Chondrocyte (in vitro differentiated cells): ENCODE results near the gene SLC6A12. TPM values are rescaled to one million over a fixed set of nuclear protein-coding genes. Genes with fewer than 3 reads are reported as not detected.

Experiments used
- DNase-seq: peaks from one replicate; pipeline ENCODE4 v3.0.0; 2021; ENCODE audit warnings: mixed read lengths, low spot score
- H3K27ac Mint-ChIP-seq: one replicate; pipeline ENCODE4 v1.8.0; 2021; ENCODE audit warnings: mild to moderate bottlenecking, moderate library complexity, mixed read lengths; ENCODE audit not compliant: unreplicated experiment
- H3K27me3 Mint-ChIP-seq: 2 replicates; pipeline ENCODE4 v1.8.0; 2021; ENCODE audit warnings: low read depth, mixed read lengths
- H3K36me3 Mint-ChIP-seq: 2 replicates; pipeline ENCODE4 v1.8.0; 2021; ENCODE audit warnings: low read depth, mixed read lengths
- H3K4me1 Mint-ChIP-seq: 2 replicates; pipeline ENCODE4 v1.8.0; 2021; ENCODE audit warnings: low read depth, mild to moderate bottlenecking, mixed read lengths
- H3K4me3 Mint-ChIP-seq: one replicate; pipeline ENCODE4 v1.8.0; 2021; ENCODE audit warnings: mild to moderate bottlenecking, moderate library complexity, mixed read lengths; ENCODE audit not compliant: unreplicated experiment
- H3K9me3 Mint-ChIP-seq: 2 replicates; pipeline ENCODE4 v1.8.0; 2021; ENCODE audit warnings: low read depth, mixed read lengths
- total RNA-seq: library from RNA; stranded (reverse); gene quantifications from 3 replicates; pipeline ENCODE4 v1.2.1, GENCODE V29; 2021
- TF ChIP-seq, protein P1 (sequence below): fragments of 200-600 bp; sonication (generic); IDR thresholded peaks from 2 replicates; pipeline ENCODE4 v1.5.0; 2021; ENCODE audit warnings: antibody characterized with exemption, mild to moderate bottlenecking, moderate library complexity

The SLC6A12 gene
- total RNA-seq, 1 donor from 2014 or later: 0.42 TPM

DNA sequence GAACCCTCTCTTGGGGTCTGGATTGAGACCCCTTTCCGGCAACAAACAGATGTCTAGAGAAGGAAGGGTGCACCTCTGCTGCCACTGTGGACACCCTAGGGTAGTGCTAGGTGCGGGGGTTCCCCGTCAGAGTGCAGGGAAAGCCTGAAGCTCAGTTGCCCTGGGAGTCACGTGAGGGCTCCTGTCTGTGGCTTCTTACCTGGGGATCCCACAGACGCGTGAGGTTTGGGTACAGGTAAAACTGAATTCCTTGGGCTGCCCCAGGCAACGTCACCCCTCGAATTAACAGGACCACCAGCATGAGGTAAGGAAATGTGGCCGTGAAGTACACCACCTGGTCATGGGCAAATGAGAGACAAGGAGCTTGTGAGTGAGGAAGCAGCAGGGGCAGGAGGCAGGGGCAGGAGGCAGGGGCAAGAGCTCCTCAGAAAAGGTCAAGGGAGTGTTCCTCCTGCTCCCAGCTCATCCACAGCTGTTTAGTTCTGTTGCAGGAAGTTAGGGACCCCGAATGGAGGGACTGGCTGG lies 21.0 kb upstream of the SLC6A12 start:
- Mint-ChIP-seq H3K36me3 (peaks cover 5% of the 10 kb centered on the region), H3K9me3 (peaks cover 17% of the 10 kb centered on the region), H3K27me3 (peaks cover 24% of the 10 kb centered on the region), H3K4me1 (no peaks in the 10 kb centered on the region), H3K4me3 (no peak overlapping the region), H3K27ac (no peak overlapping the region)
- TF ChIP-seq, protein P1, sequence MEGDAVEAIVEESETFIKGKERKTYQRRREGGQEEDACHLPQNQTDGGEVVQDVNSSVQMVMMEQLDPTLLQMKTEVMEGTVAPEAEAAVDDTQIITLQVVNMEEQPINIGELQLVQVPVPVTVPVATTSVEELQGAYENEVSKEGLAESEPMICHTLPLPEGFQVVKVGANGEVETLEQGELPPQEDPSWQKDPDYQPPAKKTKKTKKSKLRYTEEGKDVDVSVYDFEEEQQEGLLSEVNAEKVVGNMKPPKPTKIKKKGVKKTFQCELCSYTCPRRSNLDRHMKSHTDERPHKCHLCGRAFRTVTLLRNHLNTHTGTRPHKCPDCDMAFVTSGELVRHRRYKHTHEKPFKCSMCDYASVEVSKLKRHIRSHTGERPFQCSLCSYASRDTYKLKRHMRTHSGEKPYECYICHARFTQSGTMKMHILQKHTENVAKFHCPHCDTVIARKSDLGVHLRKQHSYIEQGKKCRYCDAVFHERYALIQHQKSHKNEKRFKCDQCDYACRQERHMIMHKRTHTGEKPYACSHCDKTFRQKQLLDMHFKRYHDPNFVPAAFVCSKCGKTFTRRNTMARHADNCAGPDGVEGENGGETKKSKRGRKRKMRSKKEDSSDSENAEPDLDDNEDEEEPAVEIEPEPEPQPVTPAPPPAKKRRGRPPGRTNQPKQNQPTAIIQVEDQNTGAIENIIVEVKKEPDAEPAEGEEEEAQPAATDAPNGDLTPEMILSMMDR: no peak
- no peak for DNase-seq

DNA sequence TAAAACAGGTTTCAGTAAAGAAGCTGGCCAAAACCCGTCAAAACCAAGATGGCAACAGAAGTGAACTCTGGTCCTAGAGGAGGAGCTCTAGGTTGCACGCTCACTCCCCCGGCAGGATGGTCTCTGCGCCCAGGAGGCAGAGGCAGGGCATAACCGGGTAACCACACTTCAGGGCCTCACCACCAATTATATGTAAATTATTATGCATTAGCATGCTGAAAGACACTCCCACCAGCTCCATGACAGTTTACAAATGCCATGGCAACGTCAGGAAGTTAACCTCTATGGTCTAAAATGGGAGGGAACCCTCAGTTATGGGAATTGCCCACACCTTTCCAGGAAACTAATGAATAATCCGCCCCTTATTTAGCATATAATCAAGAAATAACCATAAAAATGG lies 20.1 kb upstream of the SLC6A12 start:
- peaks cover 27% of the 10 kb centered on the region for H3K27me3 Mint-ChIP-seq
- H3K9me3 Mint-ChIP-seq: peaks cover 17% of the 10 kb centered on the region
- H3K4me1 Mint-ChIP-seq: no peaks in the 10 kb centered on the region
- peaks cover 5% of the 10 kb centered on the region for H3K36me3 Mint-ChIP-seq
- no peak for DNase-seq
- TF ChIP-seq, protein P1: no peak
- H3K27ac Mint-ChIP-seq: no peak overlapping the region
- no peak overlapping the region for H3K4me3 Mint-ChIP-seq

DNA sequence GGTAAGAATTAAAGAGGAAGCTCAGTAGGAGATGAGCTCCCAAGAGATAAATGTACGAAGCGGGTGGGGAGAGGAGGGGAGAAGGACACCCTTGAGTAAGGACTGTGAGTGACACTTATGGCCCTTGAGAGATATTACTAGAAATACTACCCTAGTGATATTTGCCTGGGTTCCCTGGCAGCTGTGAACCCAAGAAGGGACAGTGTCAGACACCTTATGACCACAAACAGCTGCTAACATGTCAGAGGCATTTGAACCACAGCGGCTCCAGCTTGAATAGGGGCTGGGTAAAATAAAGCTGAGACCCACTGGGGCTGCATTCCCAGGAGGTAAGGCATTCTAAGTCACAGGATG lies 19.6 kb upstream of the SLC6A12 start:
- Mint-ChIP-seq H3K4me3 (no peak overlapping the region), H3K27me3 (peaks cover 31% of the 10 kb centered on the region), H3K4me1 (no peaks in the 10 kb centered on the region), H3K9me3 (peaks cover 17% of the 10 kb centered on the region), H3K27ac (no peak overlapping the region), H3K36me3 (peaks cover 5% of the 10 kb centered on the region)
- TF ChIP-seq, protein P1: no peak
- DNase-seq: no peak

DNA sequence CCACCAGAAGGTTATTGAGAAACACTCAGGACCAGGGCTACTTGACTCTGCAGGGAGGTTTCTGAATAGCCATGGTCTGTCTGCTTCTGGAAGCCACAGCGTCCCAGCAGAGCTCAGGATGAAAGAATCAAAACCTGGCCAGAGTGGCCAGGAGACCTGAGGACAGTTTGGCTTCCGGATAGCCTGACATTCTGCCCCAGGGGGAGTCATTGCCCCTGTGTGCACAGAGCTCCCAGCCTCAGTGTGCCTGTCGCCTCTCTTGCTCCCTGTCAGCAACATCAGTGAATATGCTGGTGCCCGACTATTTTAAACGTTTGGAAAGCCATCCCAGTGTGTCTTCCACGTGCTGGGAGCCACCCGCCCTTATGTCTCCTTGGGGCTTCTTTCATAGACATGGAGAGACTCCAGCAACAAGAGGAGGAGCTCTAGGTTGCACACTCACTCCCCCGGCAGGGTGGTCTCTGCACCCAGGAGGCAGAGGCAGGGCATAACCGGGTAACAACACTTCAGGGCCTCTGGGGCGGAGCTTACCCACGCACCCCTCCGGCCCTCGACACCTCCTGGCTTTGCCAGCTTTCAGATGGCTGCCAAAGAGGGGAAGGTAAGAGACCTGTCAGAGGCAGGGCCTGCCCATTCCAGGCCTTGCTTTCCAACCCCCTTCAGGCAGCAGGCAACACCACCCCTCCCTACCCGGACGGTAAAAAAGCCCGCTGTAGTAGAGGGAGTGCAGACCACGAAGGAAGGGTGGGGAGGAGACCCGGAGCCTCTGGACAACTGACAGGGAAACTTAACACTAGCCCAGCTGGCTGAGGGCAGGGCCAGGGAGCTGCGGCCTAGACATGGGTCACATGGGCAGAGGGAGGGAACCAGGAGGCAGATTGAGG lies 19.0 kb upstream of the SLC6A12 start:
- Mint-ChIP-seq H3K4me1 (peaks cover 3% of the 10 kb centered on the region), H3K27me3 (peaks cover 36% of the 10 kb centered on the region), H3K36me3 (peaks cover 5% of the 10 kb centered on the region), H3K4me3 (no peak overlapping the region), H3K9me3 (peaks cover 17% of the 10 kb centered on the region), H3K27ac (no peak overlapping the region)
- TF ChIP-seq, protein P1: no peak
- DNase-seq: no peak

DNA sequence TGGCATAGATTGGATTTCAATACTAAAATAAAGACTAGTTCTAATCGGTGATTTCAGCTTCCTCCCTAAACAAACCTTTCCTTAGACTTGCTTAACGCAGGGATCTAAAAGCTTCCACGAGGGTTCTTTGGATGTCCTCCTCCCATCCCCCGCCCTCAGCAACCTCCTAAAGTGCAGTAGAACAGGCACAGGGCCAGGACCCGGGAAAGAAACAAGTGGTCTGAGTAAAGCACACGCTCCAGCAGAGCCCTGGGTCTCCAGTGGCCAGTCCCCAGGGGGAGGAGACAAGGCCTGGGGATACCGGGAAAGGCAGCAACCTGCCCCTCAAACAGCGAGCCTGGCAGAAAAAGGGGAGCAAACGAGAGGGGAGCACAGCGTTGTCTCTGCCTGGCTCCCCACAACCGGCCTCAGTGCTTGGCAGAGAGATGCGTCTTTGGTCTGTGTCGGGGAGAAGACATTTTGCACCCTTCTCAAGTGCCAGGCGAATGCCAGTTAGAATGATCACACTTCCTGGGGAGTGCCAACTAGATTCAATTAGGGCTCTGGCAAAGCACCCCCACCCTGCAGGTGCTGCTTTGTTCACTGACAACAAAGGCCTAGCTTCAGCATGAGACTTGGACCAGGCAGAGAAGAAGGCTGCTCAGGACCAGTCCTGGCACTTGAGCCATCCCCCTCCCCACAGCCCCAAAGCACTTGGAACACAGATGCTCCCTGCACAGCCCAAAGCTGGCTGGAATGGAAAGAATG lies 17.1 kb upstream of the SLC6A12 start:
- Mint-ChIP-seq H3K27me3 (peaks cover 47% of the 10 kb centered on the region), H3K4me3 (no peak overlapping the region), H3K36me3 (peaks cover 4% of the 10 kb centered on the region), H3K4me1 (peaks cover 4% of the 10 kb centered on the region), H3K9me3 (peaks cover 12% of the 10 kb centered on the region), H3K27ac (no peak overlapping the region)
- TF ChIP-seq, protein P1: no peak
- no peak for DNase-seq
